NOMO-1 treated with DMSO at 0.1 percent for 48 hours (cell line): ENCODE data around the gene PLEKHA8.
"Not testable (repeated sequence)": the region's sequence is repeated elsewhere in the genome, so short reads cannot be mapped to it uniquely, and the experiment has no call there.

Experiments used
- DNase-seq: peaks from one replicate; lab custom pipeline; 2025; ENCODE audit not compliant: unreplicated experiment; lab: John Stamatoyannopoulos, UW

The PLEKHA8 gene

GRCh38 chr7:30098599-30098998 lies 70.4 kb downstream of the PLEKHA8 start:
- not testable (repeated sequence) for DNase-seq

GRCh38 chr7:30102281-30102680 lies 74.1 kb downstream of the PLEKHA8 start:
- no peak for DNase-seq

- no peak for DNase-seq
These were observed 75.9 kb downstream of the PLEKHA8 start for GRCh38 chr7:30104157-30104556.

GRCh38 chr7:30112103-30112713 lies 84.0 kb downstream of the PLEKHA8 start:
- no peak for DNase-seq

GRCh38 chr7:30113144-30113543 lies 84.9 kb downstream of the PLEKHA8 start:
- no peak for DNase-seq

- DNase-seq, result no peak
These were observed 86.5 kb downstream of the PLEKHA8 start for GRCh38 chr7:30114536-30115238.

- DNase-seq, result no peak
These were observed 87.6 kb downstream of the PLEKHA8 start for GRCh38 chr7:30115709-30116297.

- no peak for DNase-seq
These were observed 88.6 kb downstream of the PLEKHA8 start for GRCh38 chr7:30116771-30117170.

GRCh38 chr7:30117896-30118295 lies 89.7 kb downstream of the PLEKHA8 start:
- no peak for DNase-seq

GRCh38 chr7:30119890-30120577 lies 91.8 kb downstream of the PLEKHA8 start:
- DNase-seq, result no peak

GRCh38 chr7:30133736-30134610 lies 105.8 kb downstream of the PLEKHA8 start:
- no peak for DNase-seq

GRCh38 chr7:30134611-30135300 lies 106.5 kb downstream of the PLEKHA8 start, which contains the start of gene MTURN:
TSS of gene MTURN (plus strand) at chr7:30134986. CDS start at chr7:30135137, 151 bp downstream.
- DNase-seq, result peak; percentile 60

GRCh38 chr7:30135301-30136116 lies 107.3 kb downstream of the PLEKHA8 start:
- DNase-seq, result no peak

GRCh38 chr7:30136117-30136731 lies 108.0 kb downstream of the PLEKHA8 start:
- DNase-seq, result no peak

GRCh38 chr7:30136743-30137485 lies 108.7 kb downstream of the PLEKHA8 start:
- no peak for DNase-seq

- no peak for DNase-seq
These were observed 111.7 kb downstream of the PLEKHA8 start for GRCh38 chr7:30139836-30140384.

GRCh38 chr7:30140456-30140855 lies 112.2 kb downstream of the PLEKHA8 start:
- DNase-seq, result no peak

GRCh38 chr7:30142710-30143109 lies 114.5 kb downstream of the PLEKHA8 start:
- DNase-seq, result no peak
